Ovary (tissue), 9 donors: Measurements from ENCODE around the gene PGAM5. TPM values are rescaled to one million over a fixed set of nuclear protein-coding genes. Genes with fewer than 3 reads are reported as not detected.

Experiments used
- DNase-seq, 5 donors: peaks; one replicate each; pipeline ENCODE4 v3.0.0-alpha.2; 2019 to 2020
- H3K27ac ChIP-seq, 2 donors: fragments of 200-600 bp; one replicate each; pipeline versions ENCODE4 v1.5.1 to v1.8.0; 2019 to 2022
- H3K27me3 ChIP-seq: fragments of 200-600 bp; one replicate; pipeline ENCODE4 v1.8.0; 2022
- H3K36me3 ChIP-seq: fragments of 200-600 bp; sonication (generic); one replicate; pipeline ENCODE4 v1.5.1; 2019
- H3K4me1 ChIP-seq: one replicate; pipeline ENCODE4 v1.8.1; 2013; ENCODE audit warnings: mild to moderate bottlenecking, moderate library complexity; ENCODE audit not compliant: insufficient read depth
- H3K4me3 ChIP-seq: fragments of 200-600 bp; sonication (generic); one replicate; pipeline ENCODE4 v1.5.1; 2017
- H3K9me3 ChIP-seq, 2 donors: fragments of 200-600 bp in 1 of 2; sonication (generic) in 1 of 2; one replicate each; pipeline versions ENCODE4 v1.5.1 to v1.8.1; 2013 to 2019; ENCODE audit warnings: mild to moderate bottlenecking in 1 of 2, moderate library complexity in 1 of 2
- EP300 ChIP-seq: sonication (generic); formaldehyde crosslinking; IDR thresholded peaks from one replicate; pipeline ENCODE4 v1.6.1; 2017; ENCODE audit warnings: antibody characterized with exemption
- POLR2A ChIP-seq: fragments of 450-650 bp; IDR thresholded peaks from one replicate; pipeline ENCODE4 v1.6.1; 2017; ENCODE audit warnings: antibody characterized with exemption, mild to moderate bottlenecking, moderate library complexity
- WGBS, 3 donors: extraction: QIAGEN DNeasy Blood & Tissue Kit in 1 of 3; methylation state at CpG; one replicate each; pipeline versions ENCODE4 v1.1.5 to v1.1.7; 2013 to 2017; 5-methylcytosine and 5-hydroxymethylcytosine counted together
- intact Hi-C, 4 donors: fragments of 100-400 bp; cut with DNase I; formaldehyde crosslinking; loops; one replicate each; pipeline versions ENCODE4 v1.11.0 to v1.15.1; 2022 to 2023
- polyA plus RNA-seq, 2 donors: library from polyadenylated mRNA; stranded (reverse); fragments of 200-250 nt in 1 of 2; fragments of 350-450 nt in 1 of 2; fragmentation: Illumina TruSeq in 1 of 2; extraction: RNeasy Lipid Tissue Mini Kit (QIAGEN cat#74804) in 1 of 2; gene quantifications; one replicate each; pipeline ENCODE4 v1.2.3, GENCODE V29; 2013 to 2014
- total RNA-seq, 7 donors: library from RNA; depleted of rRNA in 2 of 7; stranded (reverse); fragments of >200 nt in 2 of 7; fragmentation: NEBNext Ultra II Directional in 3 of 7; extraction: Animal tissue kit (Norgen Biotek cat#: 25700) in 3 of 7; gene quantifications; one replicate each; pipeline versions ENCODE4 v1.1.0 to v1.2.4, GENCODE V29; 2016 to 2023
- TF ChIP-seq, protein P1 (sequence below), 3 donors: fragments of 450-650 bp in 2 of 3; fragments of 200-600 bp in 1 of 3; IDR thresholded peaks; one replicate each; pipeline versions ENCODE4 v1.5.1 to v1.8.0; 2016 to 2022; ENCODE audit warnings: antibody characterized with exemption in 3 of 3, mild to moderate bottlenecking in 1 of 3
- donor health status: DM: no; HTN: no; CAD: no; lungs with moderate emphysema.
- donor health status: DM: no; HTN: no; CAD: no.
- donor health status: Bipolar disorder and iron deficiency.
- donor health status: DM: yes; HTN: yes; CAD: no.
- donor health status: DM: no; HTN: no; CAD: no.
- donor health status: DM: yes; HTN: yes; CAD: no.

PGAM5 gene
- total and polyA plus RNA-seq, 9 donors = 8.0 to 33.9 (median 18.9) TPM

DNA sequence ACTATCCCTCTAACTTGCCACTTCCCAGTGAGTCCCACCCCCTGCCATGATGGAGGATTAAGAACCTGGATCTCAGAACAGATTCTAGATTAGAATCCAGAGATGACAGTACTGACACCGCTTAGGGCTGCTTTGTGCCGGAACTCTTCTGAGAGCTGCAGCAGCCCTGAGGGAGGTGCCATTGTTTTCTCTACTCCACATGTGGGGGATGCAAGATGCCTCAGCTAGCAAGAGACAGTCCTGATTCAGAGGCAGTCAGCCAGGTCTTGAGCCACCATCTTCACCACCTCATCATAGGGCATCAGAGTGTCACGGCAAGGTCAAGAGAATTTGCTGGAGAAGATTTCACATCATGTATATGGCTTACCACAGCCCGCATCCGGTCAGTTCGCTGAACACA, 3.4 kb upstream of the PGAM5 start:
- Histone ChIP-seq H3K4me3 (no peak overlapping the region), H3K4me1 (no peaks in the 10 kb centered on the region), H3K27me3 (no peaks in the 10 kb centered on the region), H3K9me3 (no peaks in the 10 kb centered on the region), H3K27ac (no peak overlapping the region), H3K36me3 (no peaks in the 10 kb centered on the region)
- no peak for DNase-seq
- 89 to 93% (median 90%) methylated on average over 6 of the region's 6 CpGs for WGBS, 3 donors
- TF ChIP-seq POLR2A (no peak), EP300 (no peak)
- TF ChIP-seq, protein P1, sequence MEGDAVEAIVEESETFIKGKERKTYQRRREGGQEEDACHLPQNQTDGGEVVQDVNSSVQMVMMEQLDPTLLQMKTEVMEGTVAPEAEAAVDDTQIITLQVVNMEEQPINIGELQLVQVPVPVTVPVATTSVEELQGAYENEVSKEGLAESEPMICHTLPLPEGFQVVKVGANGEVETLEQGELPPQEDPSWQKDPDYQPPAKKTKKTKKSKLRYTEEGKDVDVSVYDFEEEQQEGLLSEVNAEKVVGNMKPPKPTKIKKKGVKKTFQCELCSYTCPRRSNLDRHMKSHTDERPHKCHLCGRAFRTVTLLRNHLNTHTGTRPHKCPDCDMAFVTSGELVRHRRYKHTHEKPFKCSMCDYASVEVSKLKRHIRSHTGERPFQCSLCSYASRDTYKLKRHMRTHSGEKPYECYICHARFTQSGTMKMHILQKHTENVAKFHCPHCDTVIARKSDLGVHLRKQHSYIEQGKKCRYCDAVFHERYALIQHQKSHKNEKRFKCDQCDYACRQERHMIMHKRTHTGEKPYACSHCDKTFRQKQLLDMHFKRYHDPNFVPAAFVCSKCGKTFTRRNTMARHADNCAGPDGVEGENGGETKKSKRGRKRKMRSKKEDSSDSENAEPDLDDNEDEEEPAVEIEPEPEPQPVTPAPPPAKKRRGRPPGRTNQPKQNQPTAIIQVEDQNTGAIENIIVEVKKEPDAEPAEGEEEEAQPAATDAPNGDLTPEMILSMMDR (IDR thresholded peaks at IDR 0.05) = no peak
- intact Hi-C loops = no loop called here

DNA sequence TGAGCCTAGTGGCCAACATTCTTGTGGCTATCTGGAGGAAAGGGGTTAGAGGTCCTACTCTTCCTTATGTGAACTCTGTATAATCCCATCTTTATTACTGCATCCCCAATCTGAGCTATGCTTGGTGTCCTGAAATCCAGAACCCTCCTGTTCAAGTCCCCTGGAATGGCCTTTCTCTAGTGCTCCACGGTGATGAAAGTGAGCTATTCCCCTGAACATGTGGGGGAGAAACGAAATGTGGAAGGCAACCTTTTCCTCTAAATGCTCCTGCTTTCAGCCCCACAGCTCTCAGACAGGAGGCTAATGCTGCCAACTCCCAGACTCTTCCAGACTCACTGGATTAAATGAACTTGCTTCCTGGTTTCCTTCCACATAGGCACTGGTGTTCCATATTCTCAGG, 2.5 kb upstream of the PGAM5 start:
- 53 to 77% (median 62%) methylated on average over 2 of the region's 2 CpGs for WGBS, 3 donors
- H3K9me3 ChIP-seq = no peaks in the 10 kb centered on the region
- H3K36me3 ChIP-seq = no peaks in the 10 kb centered on the region

DNA sequence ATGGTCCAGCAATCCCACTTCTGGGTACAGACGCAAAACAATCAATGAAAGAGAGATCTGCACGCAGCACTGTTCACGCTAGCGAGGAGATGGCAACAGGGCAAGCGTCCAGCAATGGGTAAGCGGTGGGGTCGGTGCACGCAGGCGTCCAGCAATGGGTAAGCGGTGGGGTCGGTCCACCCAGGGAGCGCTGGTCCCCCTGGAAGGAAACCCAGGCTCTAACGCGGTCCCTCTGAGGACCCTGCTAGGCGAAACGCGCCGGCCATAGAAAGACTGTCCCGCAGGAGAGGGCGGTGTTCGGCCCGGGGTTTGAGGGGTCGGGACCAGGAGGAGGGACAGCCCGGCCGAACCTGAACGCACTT, 618 bp upstream of the PGAM5 start:
- Histone ChIP-seq H3K9me3 (no peaks in the 10 kb centered on the region), H3K27ac (peak overlapping the region; percentile 56 to 74), H3K36me3 (no peaks in the 10 kb centered on the region), H3K4me3 (peak overlapping the region; percentile 65), H3K4me1 (no peaks in the 10 kb centered on the region), H3K27me3 (no peaks in the 10 kb centered on the region)
- intact Hi-C loops = no loop called here
- TF ChIP-seq, protein P1 (IDR thresholded peaks at IDR 0.05) = no peak
- no peak for TF ChIP-seq POLR2A
- no peak for TF ChIP-seq EP300
- peak in 2 of 5 donors; percentile 43 to 51 for DNase-seq
- 0 to 2% (median 1%) methylated on average over 25 to 26 of the region's 26 CpGs for WGBS, 3 donors

More for the DNA sequence above, 2.5 kb upstream of the PGAM5 start:
- H3K27ac ChIP-seq = no peak overlapping the region
- TF ChIP-seq, protein P1 (IDR thresholded peaks at IDR 0.05) = no peak
- no peaks in the 10 kb centered on the region for H3K4me1 ChIP-seq
- no peak for DNase-seq
- intact Hi-C loops = no loop called here
- no peaks in the 10 kb centered on the region for H3K27me3 ChIP-seq
- H3K4me3 ChIP-seq = no peak overlapping the region

DNA sequence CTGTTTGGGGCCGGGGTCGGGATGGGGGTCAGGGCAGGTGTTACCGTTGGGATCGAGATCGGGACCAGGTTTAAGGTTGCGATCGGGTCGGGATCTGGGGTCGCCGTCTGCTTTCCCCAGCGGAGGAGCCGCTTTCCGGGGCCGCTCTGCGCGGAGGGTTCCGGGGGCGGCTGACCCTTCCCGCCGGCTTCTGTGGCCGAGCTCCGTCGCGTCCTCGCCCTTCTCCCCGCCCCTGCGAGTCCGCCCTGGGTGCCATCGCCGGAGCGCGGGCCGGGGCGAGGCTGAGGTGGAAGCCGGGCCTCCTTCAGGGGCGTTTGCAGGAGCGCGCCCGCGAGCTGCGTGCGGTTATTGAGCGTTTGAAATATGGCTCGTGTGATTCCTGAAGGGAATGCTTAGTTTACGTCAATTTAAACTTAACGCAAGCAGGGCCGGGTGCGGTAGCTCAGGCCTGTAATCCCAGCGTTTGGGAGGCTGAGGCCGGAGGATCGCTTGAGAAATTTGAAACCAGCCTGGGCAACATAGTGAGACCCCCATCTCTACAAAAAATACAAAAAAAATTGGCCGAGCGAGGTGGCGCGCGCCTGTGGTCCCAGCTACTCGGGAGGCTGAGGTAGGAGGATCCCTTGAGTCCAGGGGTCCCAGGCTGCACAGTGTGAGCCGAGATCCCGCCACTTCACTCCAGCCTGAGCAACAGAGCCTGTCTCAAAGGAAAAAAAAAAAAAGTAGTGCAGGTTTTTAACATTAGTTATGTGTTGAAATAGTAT, 620 bp downstream of the PGAM5 start:
- Histone ChIP-seq H3K4me3 (peak overlapping the region; percentile 65), H3K4me1 (no peaks in the 10 kb centered on the region), H3K36me3 (no peaks in the 10 kb centered on the region), H3K9me3 (no peaks in the 10 kb centered on the region), H3K27ac (peak overlapping the region in 1 of 2 donors; percentile 30), H3K27me3 (no peaks in the 10 kb centered on the region)
- peak in 1 of 5 donors; percentile 40 for DNase-seq
- TF ChIP-seq, protein P1 (IDR thresholded peaks at IDR 0.05) = no peak
- TF ChIP-seq POLR2A (no peak), EP300 (no peak)
- intact Hi-C loops = no loop called here
- 4 to 10% (median 7%) methylated on average over 43 to 59 of the region's 59 CpGs for WGBS, 3 donors
